Heart left ventricle (tissue), 16 donors: Measurements from ENCODE around the gene LGALS1. TPM values are rescaled to one million over a fixed set of nuclear protein-coding genes. Genes with fewer than 3 reads are reported as not detected.

ENCODE experiments used
- ATAC-seq, 4 donors: fragments of 200-7000 bp; cut with Tn5 transposase; one replicate each; pipeline ENCODE4 v1.9.1; 2020 to 2022; ENCODE audit warnings: moderate library complexity in 4 of 4, mild to moderate bottlenecking in 3 of 4, moderate number of reproducible peaks in 1 of 4
- DNase-seq, 5 donors: peaks; one replicate each; pipeline ENCODE4 v3.0.0-alpha.2; 2020
- H3K27ac ChIP-seq, 12 donors: fragments of 200-600 bp; sonication (generic) in 4 of 12; one replicate each; pipeline versions ENCODE4 v1.5.0 to v1.8.0; 2016 to 2022; ENCODE audit warnings: mild to moderate bottlenecking in 2 of 12
- H3K27me3 ChIP-seq, 9 donors: fragments of 200-600 bp; sonication (generic) in 2 of 9; one replicate each; pipeline versions ENCODE4 v1.5.1 to v1.8.0; 2016 to 2022; ENCODE audit warnings: mild to moderate bottlenecking in 3 of 9
- H3K36me3 ChIP-seq, 9 donors: fragments of 200-600 bp; sonication (generic) in 2 of 9; one replicate each; pipeline versions ENCODE4 v1.5.0 to v1.8.0; 2018 to 2022; ENCODE audit warnings: mild to moderate bottlenecking in 2 of 9
- H3K4me1 ChIP-seq, 12 donors: fragments of 200-600 bp; sonication (generic) in 4 of 12; one replicate each; pipeline versions ENCODE4 v1.5.0 to v1.8.0; 2016 to 2022; ENCODE audit warnings: mild to moderate bottlenecking in 3 of 12
- H3K4me3 ChIP-seq, 12 donors: fragments of 200-600 bp; sonication (generic) in 4 of 12; one replicate each; pipeline versions ENCODE4 v1.5.0 to v1.8.0; 2017 to 2022; ENCODE audit warnings: mild to moderate bottlenecking in 9 of 12, moderate library complexity in 4 of 12
- H3K9me3 ChIP-seq, 12 donors: fragments of 200-600 bp; sonication (generic) in 4 of 12; one replicate each; pipeline versions ENCODE4 v1.5.0 to v1.8.0; 2016 to 2022; ENCODE audit warnings: mild to moderate bottlenecking in 1 of 12
- POLR2A ChIP-seq, 2 donors: fragments of 450-650 bp; IDR thresholded peaks; one replicate each; pipeline ENCODE4 v1.6.1; 2017; ENCODE audit warnings: antibody characterized with exemption in 2 of 2, mild to moderate bottlenecking in 2 of 2, moderate library complexity in 2 of 2
- WGBS, 4 donors: extraction: QIAGEN DNeasy Blood & Tissue Kit in 2 of 4; methylation state at CpG; one replicate each; pipeline versions ENCODE4 v1.1.5 to v1.1.7; 2013 to 2018; 5-methylcytosine and 5-hydroxymethylcytosine counted together
- intact Hi-C, 10 donors: fragments of 100-400 bp; cut with DNase I; formaldehyde crosslinking; loops; one replicate each; pipeline versions ENCODE4 v1.11.1 to v1.14.2; 2022
- polyA plus RNA-seq, 2 donors: library from polyadenylated mRNA; stranded (reverse); fragments of 200-250 nt; gene quantifications; one replicate each; pipeline ENCODE4 v1.2.3, GENCODE V29; 2013
- total RNA-seq, 9 donors: library from RNA; depleted of rRNA in 2 of 9; stranded (reverse); fragments of >200 nt in 2 of 9; fragmentation: NEBNext Ultra II Directional in 3 of 9; extraction: Animal tissue kit (Norgen Biotek cat#: 25700) in 3 of 9; gene quantifications; one replicate each; pipeline versions ENCODE4 v1.1.0 to v1.2.4, GENCODE V29; 2016 to 2023
- TF ChIP-seq, protein P1 (sequence below), 12 donors: fragments of 200-600 bp; sonication (generic) in 4 of 12; IDR thresholded peaks; one replicate each; pipeline versions ENCODE4 v1.5.0 to v1.8.0; 2018 to 2022; ENCODE audit warnings: antibody characterized with exemption in 12 of 12, mild to moderate bottlenecking in 5 of 12
- donor health status: ischemic (EF 13 %, LVEDD 7.1; RV severe dilation, severe dysfunction).
- donor health status: healthy with polysubstance abuse.
- donor health status: DM: no; HTN: yes; CAD: no.
- donor health status: DM: no; HTN: no; CAD: no.
- donor health status: ischemic (EF 25% LVEDD 6.9; RV normal size, moderate dysfunction).
- donor health status: ischemic (EF 25% LVEDD 5.7; RV mildly dilated, moderate dysfunction).
- donor health status: healthy.
- donor health status: DM: yes; HTN: yes; CAD: no.
- donor health status: ischemic (EF 35%, LVEDD 5.7; RV mildly dilated, moderate dysfunction).
- donor health status: nonischemic (EF 11% LVEDD 7.7; RV severe dilation, severe dysfunction).
- donor health status: DM: yes; HTN: yes; CAD: no.
- donor health status: PGD.
- donor health status: ischemic (EF 29% LVEDD 5.4; RV normal size, mild dysfunction).
- donor health status: nonischemic (EF 23%, LVEDD 6.1; RV moderate dilation, normal function).

Gene LGALS1
- total and polyA plus RNA-seq, 11 donors = 722 to 2,204 (median 951) TPM

GRCh38 chr22:37664249-37665101, 11.0 kb upstream of the LGALS1 start:
- Histone ChIP-seq H3K4me1 (peaks cover 0 to 43% (median 30%) of the 10 kb centered on the region in 12 donors), H3K4me3 (no peak overlapping the region), H3K27me3 (no peaks in the 10 kb centered on the region), H3K36me3 (peaks cover 0 to 20% (median 13%) of the 10 kb centered on the region in 9 donors), H3K27ac (peak overlapping the region in 4 of 12 donors; percentile 7 to 50 (median 24)), H3K9me3 (no peaks in the 10 kb centered on the region)
- TF ChIP-seq POLR2A (IDR thresholded peaks at IDR 0.05) = no peak
- TF ChIP-seq, protein P1, sequence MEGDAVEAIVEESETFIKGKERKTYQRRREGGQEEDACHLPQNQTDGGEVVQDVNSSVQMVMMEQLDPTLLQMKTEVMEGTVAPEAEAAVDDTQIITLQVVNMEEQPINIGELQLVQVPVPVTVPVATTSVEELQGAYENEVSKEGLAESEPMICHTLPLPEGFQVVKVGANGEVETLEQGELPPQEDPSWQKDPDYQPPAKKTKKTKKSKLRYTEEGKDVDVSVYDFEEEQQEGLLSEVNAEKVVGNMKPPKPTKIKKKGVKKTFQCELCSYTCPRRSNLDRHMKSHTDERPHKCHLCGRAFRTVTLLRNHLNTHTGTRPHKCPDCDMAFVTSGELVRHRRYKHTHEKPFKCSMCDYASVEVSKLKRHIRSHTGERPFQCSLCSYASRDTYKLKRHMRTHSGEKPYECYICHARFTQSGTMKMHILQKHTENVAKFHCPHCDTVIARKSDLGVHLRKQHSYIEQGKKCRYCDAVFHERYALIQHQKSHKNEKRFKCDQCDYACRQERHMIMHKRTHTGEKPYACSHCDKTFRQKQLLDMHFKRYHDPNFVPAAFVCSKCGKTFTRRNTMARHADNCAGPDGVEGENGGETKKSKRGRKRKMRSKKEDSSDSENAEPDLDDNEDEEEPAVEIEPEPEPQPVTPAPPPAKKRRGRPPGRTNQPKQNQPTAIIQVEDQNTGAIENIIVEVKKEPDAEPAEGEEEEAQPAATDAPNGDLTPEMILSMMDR (IDR thresholded peaks at IDR 0.05) = no peak
- intact Hi-C loops = no loop called here
- ATAC-seq = no peak
- no peak for DNase-seq
- WGBS, 4 donors = 47 to 64% (median 61%) methylated on average over 11 to 16 of the region's 16 CpGs

DNA sequence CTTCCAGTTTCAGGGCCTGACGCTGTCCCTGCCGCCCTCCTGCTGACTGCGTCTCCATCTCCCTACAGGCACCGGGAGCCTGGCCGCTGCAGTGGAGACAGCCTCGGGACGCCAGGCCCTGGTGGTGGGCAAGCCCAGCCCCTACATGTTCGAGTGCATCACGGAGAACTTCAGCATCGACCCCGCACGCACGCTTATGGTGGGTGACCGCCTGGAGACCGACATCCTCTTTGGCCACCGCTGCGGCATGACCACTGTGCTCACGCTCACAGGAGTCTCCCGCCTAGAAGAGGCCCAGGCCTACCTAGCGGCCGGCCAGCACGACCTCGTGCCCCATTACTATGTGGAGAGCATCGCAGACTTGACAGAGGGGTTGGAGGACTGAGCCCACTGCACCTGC, 9.9 kb upstream of the LGALS1 start:
- ATAC-seq (no peak), DNase-seq (no peak)
- Histone ChIP-seq H3K36me3 (peaks cover 0 to 20% (median 13%) of the 10 kb centered on the region in 9 donors), H3K9me3 (no peaks in the 10 kb centered on the region), H3K27ac (no peak overlapping the region), H3K4me3 (no peak overlapping the region), H3K4me1 (peaks cover 0 to 33% (median 19%) of the 10 kb centered on the region in 12 donors), H3K27me3 (no peaks in the 10 kb centered on the region)
- no peak for TF ChIP-seq POLR2A (IDR thresholded peaks at IDR 0.05)
- TF ChIP-seq, protein P1 (IDR thresholded peaks at IDR 0.05) = no peak
- WGBS, 4 donors = 94 to 100% (median 95%) methylated on average over 13 to 24 of the region's 24 CpGs
- intact Hi-C loops = no loop called here

DNA sequence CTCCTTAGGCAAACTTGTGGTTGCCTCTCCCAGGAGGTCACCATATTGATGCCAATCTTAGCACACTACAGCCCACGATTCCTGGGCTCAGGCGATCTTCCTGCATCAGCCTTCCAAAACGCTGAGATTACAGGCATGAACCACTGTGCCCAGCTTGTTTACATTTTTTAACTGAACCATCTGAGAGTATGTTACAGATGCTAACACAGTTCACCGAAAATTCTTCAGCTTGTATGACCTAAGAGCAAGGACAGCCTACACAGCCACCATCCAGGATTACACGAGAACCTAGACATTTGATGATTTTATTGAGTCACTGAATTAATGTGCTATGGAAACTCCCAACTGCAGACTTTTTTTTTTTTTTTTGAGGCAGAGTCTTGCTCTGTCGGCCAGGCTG, 5.8 kb upstream of the LGALS1 start:
- H3K4me3 ChIP-seq = no peak overlapping the region
- peaks cover 0 to 25% (median 11%) of the 10 kb centered on the region in 12 donors for H3K4me1 ChIP-seq
- WGBS, 4 donors = 80 to 90% (median 87%) methylated on average over 6 of the region's 6 CpGs
- no peak for ATAC-seq
- no peaks in the 10 kb centered on the region for H3K27me3 ChIP-seq
- intact Hi-C loops = no loop called here
- no peaks in the 10 kb centered on the region for H3K9me3 ChIP-seq
- TF ChIP-seq, protein P1 (IDR thresholded peaks at IDR 0.05) = no peak
- no peak for TF ChIP-seq POLR2A (IDR thresholded peaks at IDR 0.05)
- no peak for DNase-seq
- no peak overlapping the region for H3K27ac ChIP-seq
- peaks cover 0 to 20% (median 13%) of the 10 kb centered on the region in 9 donors for H3K36me3 ChIP-seq

DNA sequence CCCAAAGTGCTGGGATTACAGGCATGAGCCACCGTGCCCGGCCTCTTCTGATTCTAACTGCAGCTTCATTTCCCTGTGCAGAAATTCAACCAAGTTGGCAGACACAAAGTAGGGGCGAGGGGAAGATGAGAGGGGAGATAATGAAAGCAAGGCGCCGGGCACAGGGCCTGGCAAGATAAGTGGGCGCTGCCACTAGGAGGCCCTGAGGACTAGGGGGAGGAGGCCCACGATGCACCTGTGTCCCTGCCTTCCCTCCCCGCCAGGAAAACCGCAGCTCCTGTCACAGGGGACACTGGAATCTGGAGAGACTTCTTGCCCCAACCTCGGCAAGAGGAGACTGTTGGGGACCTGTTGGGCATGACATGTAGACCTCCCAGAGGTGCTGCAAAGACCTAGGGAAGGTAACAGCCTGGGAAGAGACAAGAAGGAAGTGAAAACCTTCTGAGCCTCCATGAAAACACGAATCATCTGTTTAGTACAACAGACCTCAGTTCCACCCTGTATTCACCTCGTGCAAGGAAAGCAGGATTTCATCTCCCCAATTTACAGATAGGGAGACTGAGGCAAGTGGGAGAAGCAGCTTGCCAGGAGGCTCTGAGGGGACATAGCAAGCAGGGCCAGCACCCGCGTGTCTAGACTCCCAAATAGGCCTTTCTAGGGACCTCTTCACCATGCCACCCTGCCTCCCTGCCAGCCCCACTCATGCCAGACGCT, 3.1 kb upstream of the LGALS1 start:
- peak overlapping the region in 2 of 12 donors; percentile 95 to 98 for H3K27ac ChIP-seq
- no peak for ATAC-seq
- TF ChIP-seq POLR2A (IDR thresholded peaks at IDR 0.05) = no peak
- TF ChIP-seq, protein P1 (IDR thresholded peaks at IDR 0.05) = no peak

More for the DNA sequence above, 3.1 kb upstream of the LGALS1 start:
- H3K4me3 ChIP-seq = no peak overlapping the region
- no peaks in the 10 kb centered on the region for H3K27me3 ChIP-seq
- no peaks in the 10 kb centered on the region for H3K9me3 ChIP-seq
- intact Hi-C loops = no loop called here
- no peak for DNase-seq
- WGBS, 4 donors = 78 to 93% (median 87%) methylated on average over 12 to 15 of the region's 15 CpGs
- H3K36me3 ChIP-seq = peaks cover 0 to 4% (median 0%) of the 10 kb centered on the region in 9 donors
- H3K4me1 ChIP-seq = peaks cover under 1 to 46% (median 21%) of the 10 kb centered on the region in 12 donors
